Inflammatory macrophage treated with lipopolysaccharide for 1 hour (primary cell): ENCODE data around the gene GINS3.

Source experiments
- DNase-seq, 2 donors: peaks; one replicate each; pipeline ENCODE4 v3.0.0-alpha.2; 2020 to 2022

The GINS3 gene

DNA sequence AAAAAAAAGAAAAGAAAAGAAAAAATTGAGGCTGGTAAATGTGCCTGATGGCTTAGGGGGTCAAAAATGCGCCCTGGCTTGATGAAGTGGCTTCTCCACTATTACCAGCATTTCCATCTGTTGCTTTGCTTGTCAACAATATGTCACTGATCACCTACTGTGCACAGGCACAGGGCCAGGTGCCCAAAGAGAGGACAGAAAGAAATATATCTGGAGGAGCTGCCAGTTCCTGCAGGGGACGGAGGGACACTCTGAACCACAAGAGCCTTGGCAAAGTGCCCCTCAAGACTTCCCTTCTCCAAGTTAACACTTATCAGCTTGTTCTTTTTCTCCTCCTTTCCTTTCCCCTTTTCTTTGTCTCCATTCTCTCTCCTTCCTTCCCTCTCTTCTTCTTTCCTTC, 34.7 kb downstream of the GINS3 start:
- DNase-seq: no peak

DNA sequence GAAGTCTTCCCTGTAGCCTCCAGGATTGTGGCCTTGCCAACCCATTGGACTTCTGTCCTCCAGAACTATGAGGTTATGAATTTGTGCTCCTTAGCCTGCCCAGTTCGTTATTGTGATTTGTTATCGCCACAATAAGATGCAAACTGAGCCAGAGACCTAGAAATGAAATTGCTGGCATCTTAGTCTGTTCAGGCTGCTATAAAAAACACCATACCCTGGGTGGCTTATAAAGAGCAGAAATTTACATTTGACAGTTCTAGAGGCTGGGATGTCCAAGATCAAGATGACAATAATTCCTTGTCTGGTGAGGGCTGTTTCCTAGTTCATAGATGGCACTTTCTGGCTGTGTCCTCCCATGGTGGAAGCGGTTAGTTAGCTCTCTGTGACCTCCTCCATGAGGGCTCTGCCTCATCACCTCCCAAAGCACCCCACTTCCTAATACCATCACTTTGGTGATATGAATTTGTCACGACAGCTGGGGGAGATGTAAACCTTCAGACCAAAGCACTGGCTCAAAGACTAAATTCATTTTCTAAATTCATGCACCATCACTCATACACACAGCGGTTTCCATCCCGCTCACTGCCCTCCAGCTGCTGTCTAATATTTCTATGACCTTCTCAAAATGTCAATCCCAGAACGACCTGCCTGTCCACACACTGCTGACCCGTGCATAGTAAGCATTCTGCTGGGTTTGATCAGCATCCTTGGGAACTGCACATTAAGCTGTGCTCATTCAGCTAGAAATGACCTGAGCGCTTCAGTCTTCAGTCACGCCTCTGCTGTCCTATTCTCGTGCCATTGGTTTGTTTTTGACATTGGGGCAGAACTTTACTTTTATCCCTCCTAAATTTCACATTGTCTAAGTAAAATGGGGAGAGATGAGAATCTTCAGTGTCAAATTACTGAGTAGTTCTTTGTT, 36.6 kb downstream of the GINS3 start:
- no peak for DNase-seq

DNA sequence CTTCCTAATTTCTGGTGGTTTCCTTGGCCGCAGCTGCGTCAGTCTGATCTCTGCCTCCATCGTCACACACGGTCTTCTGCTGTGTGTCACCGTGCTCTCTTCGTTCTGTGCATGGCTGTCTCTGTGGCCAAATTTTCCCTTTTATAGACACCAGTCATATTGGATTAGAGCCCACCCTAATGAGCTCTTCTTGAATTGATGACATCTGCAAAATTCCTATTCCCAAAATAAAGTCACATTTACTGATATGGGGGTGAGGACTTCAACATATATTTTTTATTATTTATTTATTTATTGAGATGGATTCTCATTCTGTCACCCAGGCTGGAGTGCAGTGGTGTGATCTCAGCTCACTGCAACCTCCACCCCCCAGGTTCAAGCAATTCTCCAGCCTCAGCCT, 38.4 kb downstream of the GINS3 start:
- DNase-seq: no peak

DNA sequence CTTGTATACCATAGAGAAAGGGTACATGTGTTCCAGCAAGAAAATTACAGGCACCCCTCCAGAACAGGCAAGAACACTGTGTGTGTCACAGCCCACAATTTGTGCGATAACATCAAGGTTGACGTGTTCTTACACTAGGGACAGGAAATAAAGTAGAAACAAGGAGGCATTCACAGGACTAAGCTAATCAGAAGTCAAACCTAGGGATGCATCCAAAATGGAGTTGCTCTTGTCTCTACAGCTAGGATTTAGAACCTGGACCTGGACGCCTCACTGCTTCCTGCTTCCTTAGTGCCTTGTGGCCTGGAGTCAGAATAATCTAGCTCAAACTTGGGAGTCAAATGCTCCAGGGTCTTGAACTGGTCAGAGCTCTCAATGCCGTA, 41.3 kb downstream of the GINS3 start:
- no peak for DNase-seq

DNA sequence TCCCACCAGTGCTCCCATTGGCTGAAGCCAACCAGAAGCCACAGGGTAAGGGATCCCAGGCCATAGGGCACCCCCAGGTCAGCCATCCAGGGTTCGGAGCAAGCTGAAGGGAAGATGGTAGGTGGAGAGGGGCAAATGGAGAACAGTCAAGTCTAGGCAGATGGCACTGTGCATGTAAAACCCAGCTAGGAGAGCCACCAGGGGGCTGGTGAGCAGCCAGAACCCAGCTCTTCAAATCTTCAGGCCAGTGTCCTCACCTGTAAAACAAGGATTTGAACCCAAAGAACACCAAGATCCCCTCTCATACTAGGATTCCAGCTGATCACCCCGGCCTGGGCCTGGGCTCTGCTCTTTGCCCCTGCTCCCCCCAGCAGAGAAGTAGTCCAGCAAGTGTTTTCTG, 43.5 kb downstream of the GINS3 start:
- DNase-seq: no peak

DNA sequence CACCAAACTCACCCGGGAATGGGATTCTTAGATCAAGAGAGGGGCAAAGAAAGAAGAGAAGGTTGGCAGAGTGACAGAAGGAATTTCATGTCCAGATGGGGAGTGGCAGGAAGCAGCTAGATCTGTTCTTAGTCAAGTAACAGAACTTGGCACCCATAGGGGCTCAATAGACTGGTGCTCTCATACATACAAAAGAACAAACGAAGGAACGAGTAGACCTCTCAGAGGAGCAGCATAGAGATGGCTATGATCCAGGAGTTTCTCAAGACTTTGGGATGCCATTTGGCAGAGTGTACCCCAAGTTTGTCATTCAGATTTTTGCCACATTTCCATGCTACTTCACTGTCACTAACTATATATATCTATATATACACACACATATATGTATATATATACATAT, 47.9 kb downstream of the GINS3 start:
- DNase-seq: no peak

DNA sequence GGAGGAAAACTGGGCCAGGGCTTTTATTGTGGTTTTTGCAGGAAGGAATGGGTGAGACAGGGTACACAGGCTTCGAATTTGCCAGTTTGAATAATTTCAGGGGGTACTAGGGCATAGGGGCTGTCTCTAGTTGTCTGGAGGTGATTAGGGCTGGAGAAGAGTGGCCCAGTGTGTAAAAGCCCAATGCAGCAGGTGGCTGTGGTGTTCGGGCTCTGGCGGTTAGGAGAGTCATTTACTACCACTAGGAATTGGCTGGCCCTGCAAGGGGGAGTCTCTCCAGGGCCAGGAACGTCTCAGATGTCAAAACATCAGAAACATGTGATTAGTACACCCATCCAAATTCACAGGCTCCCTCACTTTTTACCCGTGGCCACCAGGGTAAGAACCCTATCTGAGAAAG, 50.3 kb downstream of the GINS3 start:
- DNase-seq: no peak

DNA sequence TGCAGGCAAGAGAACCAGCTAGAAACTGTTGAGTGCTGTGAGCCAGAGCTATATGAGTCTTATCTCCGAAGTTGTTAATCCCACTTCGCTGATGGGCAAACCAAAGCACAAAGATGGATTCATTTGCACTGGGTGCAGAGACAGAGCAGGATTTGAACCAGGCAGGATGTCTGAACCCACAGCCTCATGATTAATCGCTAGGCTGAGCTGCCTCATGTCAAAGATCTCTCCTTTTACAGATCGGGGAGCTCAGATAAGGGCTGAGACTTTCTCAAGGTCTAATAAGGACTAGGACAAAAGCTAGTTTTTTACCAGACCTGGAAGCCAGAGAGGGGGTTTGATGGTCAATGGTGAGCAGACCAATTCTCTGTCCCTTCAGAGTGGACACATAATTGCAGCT, 51.5 kb downstream of the GINS3 start:
- no peak for DNase-seq

DNA sequence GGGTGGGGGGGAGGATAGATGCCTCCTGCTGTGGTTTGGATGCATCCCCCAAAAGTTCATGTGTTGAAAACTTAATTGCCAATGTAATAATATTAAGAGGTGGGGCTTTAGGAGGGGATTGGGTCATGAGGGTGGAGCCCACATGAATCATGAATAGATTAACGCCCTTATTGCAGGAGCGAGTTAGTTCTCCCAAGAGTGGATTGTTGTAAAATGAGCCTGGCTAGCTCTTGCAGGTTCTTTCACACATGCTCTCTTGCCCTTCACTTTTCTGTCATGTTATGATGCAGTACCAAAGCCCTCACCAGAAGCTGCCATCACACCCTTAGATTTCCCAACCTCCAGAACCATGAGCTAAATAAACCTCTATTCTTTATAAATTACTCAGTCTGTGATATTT, 52.0 kb downstream of the GINS3 start:
- DNase-seq: no peak

DNA sequence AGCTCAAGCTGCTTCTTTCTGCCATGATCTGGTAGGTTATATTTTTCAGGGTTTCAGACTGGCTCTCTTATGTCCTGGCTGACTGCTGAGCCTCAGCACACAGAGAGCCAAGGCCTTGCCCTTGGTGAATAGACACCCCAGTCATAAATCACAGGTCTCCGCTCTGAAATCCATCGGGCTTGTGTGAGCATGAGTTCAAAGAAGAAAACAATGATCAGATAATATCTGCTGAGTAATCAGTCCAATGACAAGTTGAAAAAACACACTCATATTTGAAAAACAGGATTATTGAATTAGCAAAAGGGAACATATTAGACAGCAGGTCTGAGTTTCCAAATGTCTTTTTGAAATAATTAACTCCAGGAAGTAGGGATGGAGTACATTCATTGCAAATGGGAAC, 56.6 kb downstream of the GINS3 start:
- no peak for DNase-seq

DNA sequence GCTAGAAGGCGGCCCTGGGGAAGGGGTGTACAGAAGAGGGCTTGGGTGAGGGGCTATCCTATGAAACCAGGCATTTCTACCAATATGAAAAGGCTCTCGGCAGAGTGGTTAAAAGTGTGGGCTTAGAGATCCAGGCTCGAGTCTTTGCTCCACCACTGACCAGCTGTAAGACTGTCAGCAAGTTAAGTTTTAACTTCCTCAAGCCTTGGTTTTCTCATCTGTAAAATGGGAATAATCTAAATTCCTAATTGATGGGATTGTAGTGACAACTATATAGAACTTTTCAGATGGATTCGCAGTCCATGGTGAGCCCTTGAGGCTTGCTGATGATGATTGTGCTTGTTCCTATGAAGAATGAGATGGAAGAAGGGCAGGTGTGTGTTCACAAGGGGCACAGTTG, 57.0 kb downstream of the GINS3 start:
- DNase-seq: no peak

DNA sequence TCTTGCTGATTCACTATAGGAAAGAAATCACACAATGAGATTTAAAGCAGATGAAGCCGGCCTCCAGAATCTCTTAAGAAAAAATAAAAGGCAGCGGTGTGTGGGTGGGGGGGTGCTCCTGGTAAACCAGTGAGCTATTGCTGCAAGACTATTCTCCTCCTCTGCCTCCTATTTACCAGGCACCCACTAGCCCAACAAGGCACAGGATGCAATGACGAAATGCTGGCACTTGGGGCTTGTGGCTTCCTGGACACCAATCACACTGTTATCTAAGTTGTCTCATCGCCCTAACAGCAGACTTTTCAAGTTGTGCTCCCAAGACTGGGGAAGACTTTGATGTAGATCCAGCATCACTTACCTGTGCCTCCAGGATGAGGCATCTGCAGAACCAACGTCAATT, 57.5 kb downstream of the GINS3 start:
- peak in 1 of 2 donors; percentile 25 for DNase-seq

DNA sequence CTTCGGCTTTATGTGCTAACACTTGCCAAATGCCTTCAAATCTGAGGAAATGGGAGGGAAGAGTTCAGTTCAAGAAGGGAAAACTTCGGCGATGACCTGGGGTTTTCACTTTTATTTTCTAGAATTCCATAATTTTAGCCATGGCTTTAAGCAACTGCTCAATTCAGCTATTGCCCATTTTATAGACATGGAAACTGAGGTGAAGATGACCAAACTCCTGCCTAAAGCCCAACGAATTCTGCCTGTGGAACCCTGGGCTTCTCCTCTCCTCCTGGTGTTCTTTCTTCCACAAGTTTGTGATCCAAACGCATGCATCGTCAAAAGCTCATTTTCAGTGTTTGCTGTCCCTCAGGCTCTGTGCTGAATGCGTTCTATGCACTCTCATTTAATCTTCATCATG, 58.3 kb downstream of the GINS3 start:
- DNase-seq: no peak

DNA sequence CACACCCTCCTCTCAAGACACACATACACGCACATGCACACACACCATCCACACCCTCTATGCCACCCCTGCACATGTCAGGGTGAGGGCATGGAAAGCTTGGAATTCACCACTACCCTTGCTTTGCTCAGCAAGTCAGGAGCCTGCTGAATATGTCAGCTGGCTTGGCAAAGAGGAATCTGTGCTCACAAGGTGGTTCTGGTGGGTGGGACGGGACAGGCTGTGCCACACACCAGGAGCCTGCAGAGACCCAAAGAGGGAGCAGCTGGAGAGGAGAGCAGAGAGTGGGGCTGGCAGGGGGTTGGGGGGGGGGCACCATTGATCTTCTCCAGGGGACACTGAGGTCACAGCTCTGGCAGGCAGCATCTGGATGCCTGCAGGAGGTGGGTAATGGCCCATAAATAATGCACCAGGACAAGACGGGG, 59.0 kb downstream of the GINS3 start:
- DNase-seq: peak in 1 of 2 donors; percentile 12

DNA sequence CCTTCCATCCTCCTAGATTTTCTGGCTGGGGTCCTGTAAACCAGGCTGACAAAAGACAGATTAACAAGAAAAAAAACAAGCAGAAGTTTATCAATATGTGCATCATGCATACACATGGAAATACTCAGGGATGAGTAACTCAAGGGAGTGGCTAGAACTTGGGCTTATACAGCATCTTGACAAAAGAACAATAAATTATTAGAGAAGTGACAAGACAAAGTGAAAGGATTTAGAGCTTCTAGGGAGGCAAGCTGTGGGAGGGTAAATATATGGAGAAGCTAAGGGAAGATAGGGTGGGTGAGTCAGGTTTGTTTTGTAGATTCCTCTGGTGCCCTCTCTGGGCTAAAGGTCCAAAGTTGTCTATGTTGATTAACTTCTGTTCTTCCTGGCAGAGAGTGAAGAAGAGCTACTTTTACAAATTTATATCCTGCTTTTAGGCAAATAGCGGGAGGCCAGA, 59.7 kb downstream of the GINS3 start:
- DNase-seq: peak; percentile 25 to 59

DNA sequence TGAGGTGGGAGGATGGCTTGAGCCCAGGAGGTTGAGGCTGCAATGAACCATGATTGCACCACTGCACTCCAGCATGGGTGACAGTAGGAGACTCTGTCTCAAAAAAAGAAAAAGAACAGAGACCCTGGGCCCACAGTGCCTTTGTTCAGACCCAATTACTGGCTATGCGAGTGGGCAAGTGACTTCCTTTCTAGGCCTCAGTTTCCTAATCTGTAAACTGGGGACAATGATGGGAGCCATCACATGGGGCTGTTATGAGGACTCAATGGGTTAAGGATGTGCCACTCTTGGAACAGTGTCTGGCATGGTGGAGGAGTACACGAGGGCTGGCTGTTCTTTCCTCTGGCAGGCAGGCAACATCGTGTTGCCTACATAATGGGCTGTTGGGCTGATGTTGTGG, 60.4 kb downstream of the GINS3 start:
- DNase-seq: no peak

DNA sequence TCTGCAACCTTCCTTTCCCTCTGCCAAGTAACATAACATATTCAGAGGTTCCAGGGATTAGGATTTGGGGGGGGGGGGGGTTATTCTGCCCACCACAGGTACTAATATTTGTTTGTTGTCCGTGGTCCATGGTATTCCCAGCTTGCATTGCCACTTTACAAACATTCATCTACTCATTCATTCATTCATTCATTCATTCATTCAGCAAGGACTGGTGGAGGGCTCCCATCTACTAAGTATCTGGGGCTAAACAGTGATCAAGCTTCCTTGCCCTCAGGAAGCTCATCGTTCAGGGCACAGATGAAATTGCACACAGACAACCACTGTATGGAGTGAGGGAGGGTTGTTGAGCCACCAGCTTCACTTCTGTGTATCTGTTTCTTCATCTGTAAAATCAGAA, 61.9 kb downstream of the GINS3 start:
- DNase-seq: no peak

DNA sequence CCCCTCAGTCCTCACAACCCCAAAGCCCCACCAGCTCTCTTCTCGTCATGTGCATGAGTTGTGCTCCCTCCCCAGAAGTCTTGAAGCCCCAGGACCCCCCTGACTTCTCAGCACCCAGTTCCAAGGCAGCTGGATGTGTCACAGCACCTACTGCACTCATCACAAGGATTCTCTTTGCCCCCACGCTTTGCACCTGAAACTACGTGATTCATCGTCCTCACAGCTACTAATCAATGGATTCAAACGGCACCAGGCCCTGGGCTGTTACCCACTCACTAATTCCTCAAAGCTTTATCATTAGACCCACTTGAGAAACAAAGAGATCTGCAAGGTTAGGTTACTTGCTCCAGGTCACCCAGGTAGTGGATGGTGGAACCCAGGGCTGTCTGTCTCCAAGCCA, 62.6 kb downstream of the GINS3 start:
- no peak for DNase-seq
